ENCODE measurements around the gene ARHGAP32. TPM values are rescaled to one million over a fixed set of nuclear protein-coding genes. Genes with fewer than 3 reads are reported as not detected.
"Not testable (repeated sequence)": the region's sequence is repeated elsewhere in the genome, so short reads cannot be mapped to it uniquely, and the experiment has no call there.

Gene ARHGAP32
- total RNA-seq, 1 donor from 2014 or later, result 11.7 TPM

DNA sequence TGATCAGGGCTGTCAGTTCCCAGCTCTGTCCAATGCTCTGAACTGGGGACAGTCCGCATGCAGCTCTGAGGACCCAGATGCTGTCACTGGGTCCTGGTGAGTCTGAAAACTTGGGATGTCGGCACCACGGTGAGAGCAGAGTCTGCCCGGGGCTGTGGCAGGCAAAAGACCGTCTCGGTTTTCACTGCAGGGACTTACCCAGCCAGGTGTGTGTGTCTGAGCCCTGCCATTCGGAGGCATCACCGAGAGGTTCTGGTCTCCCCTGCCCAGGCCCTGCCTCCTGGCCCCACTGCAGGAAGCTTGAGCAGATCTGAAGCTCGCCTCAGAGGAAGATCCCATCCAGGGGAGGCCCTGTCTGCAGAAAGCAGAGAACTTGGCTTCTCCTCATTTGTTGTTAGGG lies 254.6 kb downstream of the ARHGAP32 start:
- no peak for DNase-seq (ENCODE audit: extremely low read depth, low read depth, low spot score)

DNA sequence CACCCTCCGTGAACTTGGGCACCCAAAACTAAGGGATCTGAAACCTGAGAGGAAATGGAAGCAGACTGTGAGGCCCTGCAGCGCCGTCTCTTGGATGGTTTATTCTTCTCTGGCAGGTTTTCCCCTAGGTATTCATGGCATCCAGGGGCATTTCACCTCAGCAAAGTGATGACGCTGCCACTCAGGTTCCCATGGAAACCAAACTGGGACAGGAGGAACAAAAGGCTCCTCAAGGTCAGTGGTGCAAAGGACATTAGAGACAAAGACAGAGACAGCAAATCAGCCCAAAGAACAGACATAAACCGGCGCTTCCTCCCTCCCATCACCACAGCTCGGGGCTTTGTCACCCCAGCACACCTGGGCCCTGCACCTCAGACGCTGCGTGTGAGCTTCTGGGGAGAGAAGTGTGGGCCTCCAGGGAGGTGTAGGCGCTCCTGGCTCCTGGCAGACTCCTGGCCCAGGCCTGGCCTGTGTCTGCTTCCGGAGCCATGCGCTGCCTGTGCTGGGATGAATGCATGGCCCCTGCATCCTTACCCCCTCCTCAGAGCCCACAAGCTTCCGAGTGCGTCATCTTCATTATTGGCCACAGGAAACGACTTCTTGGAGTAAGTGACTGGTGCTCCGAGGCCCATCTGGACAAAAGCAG lies 255.4 kb downstream of the ARHGAP32 start:
- no peak for DNase-seq (ENCODE audit: extremely low read depth, low read depth, low spot score)

DNA sequence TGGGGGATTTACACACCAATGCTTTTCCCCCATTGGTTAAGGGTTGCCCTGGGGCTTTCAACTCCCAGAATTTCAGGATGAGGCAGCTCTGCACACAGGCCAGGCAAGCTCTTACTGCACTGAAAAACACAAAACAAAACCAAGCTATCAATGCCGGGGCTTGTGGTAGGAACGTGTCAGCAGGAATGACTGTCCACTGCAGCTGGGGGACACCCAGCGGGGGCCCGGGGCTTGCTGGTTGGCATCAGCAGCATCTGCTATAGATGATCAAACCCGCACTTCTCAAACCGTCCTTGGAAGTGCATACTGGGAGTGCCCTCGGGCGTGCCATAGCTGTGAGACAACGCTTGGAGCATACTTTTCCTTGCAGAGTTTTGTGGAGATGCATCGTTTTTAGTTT lies 257.2 kb downstream of the ARHGAP32 start:
- no peak for DNase-seq (ENCODE audit: extremely low read depth, low read depth, low spot score)

DNA sequence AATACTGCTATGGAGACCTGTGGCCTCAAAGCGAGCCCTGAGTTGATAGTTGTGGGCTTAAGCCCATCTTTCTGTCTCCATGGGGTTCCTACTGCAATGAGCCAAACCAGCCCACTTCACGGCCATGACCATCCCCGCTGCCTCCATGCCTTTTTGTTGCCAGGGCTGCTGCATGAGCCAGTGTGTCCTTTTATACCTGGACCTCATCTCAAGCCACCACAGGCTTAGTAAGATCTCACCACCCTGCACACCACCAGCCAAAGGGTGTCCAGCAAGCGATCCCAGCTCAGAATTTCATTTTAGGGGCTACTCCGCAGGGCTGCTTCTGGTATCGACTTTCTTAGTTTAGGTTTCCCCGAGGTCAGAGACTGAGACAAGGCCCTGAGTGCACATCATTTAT lies 257.8 kb downstream of the ARHGAP32 start:
- DNase-seq (ENCODE audit: extremely low read depth, low read depth, low spot score), result no peak

DNA sequence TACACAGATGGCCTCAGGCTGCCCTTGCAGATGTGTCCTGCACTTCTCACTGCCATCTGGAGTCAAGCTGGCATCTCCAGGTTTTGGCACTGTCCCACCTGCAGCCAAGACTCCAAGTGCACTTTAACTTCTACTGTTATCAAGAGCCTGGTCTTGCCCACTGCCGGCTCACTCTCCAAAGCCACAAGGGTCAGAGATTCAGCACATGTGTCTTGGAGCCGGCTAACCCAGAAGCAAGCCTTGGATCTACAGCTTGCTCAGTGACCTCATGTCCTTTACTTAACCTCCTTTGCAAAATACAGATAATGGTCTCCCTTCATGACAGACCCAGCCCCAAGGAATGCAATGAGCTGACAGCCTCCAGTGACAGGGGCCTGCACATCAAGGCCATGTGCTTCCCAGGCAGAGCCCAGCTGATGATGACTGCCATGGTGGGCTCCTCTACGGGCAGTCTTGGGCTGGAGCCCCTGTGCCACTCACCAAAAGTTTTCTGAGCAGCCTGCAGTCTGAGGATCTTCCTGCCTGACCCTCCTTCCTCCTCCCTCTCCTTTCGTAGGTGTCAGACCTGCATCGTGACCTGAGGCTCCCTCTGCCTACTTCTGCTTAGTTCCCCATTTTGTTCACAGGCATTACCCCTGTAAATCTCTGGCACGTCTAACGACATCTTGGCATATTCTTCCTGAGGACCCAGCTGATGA lies 258.5 kb downstream of the ARHGAP32 start:
- DNase-seq (ENCODE audit: extremely low read depth, low read depth, low spot score), result no peak

DNA sequence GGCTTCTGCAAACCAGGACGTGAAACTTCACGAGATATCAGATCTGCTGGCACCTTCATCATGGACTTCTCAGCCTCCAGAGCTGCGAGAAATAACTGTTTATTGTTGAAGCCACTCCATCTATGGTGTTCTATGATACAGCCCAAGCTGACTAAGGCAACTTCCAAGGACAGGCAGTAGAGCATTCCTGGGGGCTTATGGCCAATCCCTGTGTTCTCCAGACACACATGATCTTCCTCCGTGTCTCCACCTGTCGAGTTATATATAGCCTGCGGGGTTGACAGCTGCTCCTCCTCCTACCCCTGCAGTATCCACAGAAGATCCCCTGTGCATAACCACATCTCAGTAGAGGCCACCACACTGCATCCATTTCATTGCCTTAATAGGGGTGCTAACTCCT lies 260.5 kb downstream of the ARHGAP32 start:
- DNase-seq (ENCODE audit: extremely low read depth, low read depth, low spot score), result no peak

DNA sequence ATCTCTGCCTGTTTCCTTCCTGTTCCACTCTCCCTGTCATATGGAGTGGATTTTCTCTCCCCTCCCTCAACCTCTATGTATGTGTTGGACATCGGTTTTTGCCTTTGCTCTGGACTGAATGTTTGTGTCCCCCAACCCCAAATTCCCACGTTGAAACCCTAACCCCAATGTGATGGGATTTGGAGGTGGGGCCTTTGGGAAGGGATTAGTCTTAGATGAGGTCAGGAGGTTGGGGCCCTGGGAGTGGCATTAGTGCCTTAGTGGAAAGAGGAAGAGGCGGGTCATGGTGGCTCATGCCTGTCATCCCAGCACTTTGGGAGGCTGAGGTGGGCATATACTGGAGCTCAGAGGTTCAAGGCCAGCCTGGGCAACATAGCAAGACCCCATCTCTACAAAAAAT lies 261.1 kb downstream of the ARHGAP32 start:
- DNase-seq (ENCODE audit: extremely low read depth, low read depth, low spot score), result no peak

DNA sequence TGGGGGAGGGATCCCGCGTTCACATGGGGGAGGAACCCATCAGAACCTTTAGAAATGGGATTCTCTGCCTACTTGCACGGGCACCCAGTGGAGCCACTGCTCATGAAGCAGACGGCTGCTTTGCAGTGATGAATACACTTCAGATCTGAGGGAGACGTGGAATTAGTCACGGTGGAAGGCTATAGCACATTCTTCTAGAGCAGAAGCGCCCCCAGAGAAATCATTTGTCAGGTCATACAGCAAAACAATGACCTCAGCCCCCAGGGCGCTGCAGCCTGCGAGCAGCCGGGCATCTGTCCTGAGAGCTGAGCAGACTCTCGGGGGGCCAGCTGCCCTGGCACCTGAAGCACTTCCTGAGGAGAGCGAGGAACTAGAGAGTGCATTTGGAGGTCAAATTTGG lies 262.1 kb downstream of the ARHGAP32 start:
- DNase-seq (ENCODE audit: extremely low read depth, low read depth, low spot score), result no peak

DNA sequence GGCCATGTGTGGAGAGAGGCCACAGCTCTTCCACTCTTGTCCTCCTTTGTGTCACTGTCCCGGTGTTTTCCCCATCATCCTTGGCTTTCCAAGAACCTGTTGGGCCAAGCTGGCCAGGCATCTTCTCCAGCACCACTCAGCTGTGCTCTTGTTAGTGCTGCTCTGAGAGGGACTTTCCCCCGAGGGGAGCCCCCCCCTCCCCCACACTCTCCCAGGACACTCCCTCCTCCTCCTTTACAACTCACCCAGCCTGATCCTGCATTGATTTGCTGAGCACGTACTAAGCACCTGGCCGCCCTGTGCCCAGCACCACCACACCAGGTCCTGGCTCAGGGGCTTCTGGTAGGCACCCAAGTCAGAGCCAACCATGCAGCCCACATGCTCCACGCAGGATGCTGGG lies 262.7 kb downstream of the ARHGAP32 start:
- DNase-seq (ENCODE audit: extremely low read depth, low read depth, low spot score), result no peak

DNA sequence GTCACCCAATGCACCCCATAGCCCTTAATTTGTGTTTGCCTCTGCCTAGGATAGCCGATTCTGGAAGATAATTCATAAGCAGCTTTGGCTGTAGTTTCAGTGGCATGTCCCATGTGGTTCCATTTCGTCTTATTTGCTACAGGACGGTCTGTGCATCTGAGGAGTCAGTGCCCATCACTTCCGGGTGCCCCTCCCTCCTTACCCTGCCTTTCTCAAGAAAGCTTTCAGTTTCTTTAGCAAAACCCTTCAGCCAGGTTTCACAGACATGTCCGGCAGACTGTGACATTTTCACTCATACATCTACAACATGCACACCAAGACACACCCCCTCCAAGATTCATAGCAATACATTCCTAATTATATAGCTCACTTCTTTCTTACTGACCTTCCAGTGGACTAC lies 263.7 kb downstream of the ARHGAP32 start:
- DNase-seq (ENCODE audit: extremely low read depth, low read depth, low spot score), result no peak

DNA sequence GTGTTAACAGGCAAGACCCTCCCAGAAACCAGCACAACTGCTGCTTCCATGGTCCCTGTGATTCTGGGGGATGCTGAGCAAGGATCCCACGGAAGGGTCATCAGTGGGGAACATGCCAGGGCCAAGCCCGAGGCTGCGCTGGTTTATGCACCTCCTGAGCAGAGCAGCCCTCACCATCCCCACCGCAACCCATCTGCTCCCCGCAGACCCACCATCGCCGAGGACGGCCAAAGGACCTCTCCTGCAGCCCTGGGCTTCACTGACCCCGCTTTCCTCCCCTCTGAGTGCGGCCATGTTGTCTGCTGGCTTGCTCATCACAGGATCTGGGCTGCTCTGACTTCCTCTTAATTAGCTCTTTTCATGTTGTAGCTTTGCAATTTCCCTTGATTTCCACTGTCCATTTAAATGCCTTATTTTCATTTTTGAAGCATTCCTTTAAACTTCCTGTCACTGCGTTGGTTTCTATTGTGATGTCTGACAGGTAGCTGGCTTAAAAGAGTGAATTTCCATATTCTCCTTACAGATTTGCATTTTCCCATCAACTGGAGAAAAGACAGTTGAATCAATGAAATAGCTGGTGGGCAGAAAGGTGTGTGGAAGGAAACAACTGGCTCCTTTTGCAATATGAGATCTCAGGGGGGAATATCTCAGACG lies 264.3 kb downstream of the ARHGAP32 start:
- DNase-seq (ENCODE audit: extremely low read depth, low read depth, low spot score), result no peak

DNA sequence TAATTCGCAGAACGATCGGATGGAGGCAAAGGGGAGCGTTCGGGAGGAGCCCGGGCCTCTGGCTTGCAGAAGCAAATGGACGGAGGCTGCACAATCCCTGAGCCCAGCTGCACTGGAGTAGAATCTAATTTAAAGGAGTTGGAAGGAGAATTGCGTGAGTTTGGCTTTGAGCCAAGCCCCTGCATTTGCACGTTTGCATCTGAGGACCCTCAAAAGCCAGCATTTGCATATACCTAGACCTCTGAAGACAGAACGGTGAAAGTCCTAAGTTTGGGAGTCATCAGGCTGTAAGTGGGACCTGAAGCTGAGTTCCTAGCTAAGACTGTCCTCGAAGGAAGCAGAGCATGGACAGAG lies 265.0 kb downstream of the ARHGAP32 start:
- no peak for DNase-seq (ENCODE audit: extremely low read depth, low read depth, low spot score)

DNA sequence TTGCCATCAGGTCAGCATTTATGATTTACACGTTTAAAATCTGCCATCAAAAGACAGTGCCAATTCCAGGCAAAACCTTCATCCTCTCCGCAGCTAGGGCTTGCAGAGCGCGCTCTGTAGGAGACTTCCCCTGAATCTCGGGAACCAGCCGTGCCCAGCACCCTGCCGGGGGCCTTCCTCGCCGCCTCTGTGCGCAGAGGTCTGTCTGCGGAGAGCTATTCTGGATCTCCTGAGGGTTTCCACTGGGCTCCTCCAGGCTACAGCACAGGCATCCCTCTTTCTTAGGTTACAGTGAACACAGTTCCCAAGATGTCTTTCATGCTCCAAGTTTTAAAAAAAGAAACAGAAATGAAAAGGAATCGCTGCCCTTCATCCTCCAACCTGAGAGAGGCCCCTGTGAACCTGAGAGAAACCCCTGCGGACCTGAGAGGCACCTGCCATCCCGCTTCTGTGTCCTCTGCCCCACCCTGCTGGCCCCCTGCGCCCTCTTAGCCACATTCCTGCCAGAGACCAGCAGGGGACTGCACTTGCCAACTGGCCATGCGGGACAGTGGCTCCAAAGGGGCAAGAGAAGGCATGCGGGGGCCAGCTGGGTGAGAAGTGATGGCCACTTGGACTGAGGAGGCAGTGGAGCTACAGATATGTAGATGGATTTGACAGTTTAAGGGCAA lies 265.6 kb downstream of the ARHGAP32 start:
- no peak for DNase-seq (ENCODE audit: extremely low read depth, low read depth, low spot score)

DNA sequence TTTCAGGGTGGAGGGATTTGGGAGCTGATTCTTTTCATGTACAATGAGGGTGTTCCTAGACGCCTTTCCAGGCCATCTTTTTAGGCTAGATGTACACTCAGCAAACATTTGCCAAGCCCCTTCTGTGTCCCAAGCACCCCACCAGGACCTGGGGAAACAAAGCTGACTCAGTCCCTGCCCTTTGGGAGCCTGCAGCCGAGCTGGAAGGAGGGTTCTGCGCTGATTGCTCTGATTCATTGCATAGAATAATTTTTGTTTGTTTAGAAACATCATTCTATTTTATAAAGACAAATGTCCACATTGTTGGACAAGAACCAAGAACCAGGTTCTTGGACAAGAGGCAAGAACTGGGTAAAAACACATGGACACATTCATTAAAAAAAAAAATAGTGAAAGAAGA lies 266.1 kb downstream of the ARHGAP32 start:
- DNase-seq (ENCODE audit: extremely low read depth, low read depth, low spot score), result no peak

DNA sequence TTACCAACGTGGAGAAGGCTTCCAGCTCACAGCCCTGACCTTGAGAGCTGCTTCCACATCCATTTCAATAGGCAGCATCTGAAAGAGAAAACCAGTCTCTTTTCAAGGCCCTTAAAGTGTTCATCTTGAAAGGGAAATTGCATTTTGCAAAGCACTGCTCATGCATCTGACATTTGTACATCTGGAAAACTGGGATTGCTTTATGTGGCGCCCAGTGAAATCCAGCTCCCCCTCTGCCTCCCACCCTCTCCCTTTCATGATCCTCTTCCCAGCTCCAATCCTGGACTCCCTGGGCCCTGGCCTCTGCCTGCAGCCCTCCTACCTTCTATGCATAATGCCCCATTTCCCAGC lies 266.9 kb downstream of the ARHGAP32 start:
- no peak for DNase-seq (ENCODE audit: extremely low read depth, low read depth, low spot score)

DNA sequence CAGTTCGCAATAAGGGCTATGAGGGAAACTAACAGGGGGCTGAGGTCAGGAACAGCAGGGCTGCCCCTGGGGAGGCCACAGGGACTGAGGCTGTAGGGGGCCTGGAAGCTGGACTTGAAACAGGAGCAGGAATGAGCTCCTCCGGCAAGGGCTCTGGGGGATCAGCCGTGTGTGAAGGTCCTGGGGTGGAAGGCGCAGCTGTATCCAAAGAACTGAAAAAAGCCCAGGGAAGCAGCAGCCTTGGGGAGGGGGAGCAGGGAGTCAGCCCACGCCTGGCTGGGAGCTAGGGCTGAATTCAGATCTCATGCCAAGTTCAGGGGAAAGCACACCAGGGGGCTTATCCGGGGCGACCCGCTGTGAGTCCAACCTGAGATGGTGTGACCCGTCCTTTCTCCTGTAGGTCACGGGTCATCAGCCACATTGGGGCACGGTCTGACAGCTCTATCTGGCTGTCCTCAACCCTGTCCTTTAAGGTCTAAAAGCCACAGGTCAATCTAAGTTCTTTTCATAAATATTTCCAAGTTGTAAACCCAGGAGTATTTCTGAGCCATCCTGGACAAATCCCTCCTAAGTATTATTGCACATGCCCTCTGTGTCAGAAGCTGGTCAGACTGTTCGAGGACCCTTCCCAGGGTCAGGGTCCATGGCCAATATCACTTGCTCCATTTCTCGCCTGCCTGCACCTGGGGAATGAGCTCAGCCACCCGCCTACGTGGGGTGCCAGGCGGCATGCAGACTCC lies 267.4 kb downstream of the ARHGAP32 start:
- no peak for DNase-seq (ENCODE audit: extremely low read depth, low read depth, low spot score)

DNA sequence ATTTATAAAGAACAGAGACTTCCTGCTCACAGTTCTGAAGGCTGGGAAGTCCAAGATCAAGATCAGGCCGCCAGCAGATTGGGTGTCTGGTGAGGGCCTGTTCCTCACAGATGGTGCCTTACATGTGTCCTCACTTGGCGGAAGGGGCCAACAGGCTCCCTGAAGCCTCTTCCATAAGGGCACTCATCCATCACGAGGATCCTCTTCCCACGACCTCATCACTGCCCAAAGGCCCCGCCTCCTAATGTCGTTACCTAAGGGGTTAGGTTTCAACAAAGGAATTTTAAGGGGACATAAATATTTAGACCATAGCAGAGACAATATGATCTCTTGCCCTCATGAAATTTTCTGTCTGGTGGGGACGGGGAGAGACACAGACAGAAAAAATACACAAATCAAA lies 268.0 kb downstream of the ARHGAP32 start:
- DNase-seq (ENCODE audit: extremely low read depth, low read depth, low spot score), result no peak

DNA sequence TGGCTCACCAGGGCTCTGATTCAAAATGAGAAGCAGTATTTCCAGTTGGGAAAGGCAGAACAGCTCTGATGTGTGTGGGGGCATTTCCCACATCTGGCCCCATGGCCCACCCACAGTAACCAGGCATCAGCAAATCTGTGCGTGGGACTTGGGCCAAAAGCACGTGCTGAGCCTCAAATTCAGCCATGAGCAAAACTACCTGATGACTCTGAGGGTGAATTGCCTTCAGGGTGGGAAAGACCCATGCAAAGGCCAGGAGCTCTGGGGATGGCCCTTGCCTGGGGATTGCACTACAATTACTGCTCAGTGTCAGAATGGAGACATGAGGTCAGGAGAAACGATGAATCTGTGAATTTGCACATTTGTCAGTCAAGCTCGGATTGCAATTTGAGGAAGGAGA lies 270.3 kb downstream of the ARHGAP32 start:
- DNase-seq (ENCODE audit: extremely low read depth, low read depth, low spot score), result no peak

DNA sequence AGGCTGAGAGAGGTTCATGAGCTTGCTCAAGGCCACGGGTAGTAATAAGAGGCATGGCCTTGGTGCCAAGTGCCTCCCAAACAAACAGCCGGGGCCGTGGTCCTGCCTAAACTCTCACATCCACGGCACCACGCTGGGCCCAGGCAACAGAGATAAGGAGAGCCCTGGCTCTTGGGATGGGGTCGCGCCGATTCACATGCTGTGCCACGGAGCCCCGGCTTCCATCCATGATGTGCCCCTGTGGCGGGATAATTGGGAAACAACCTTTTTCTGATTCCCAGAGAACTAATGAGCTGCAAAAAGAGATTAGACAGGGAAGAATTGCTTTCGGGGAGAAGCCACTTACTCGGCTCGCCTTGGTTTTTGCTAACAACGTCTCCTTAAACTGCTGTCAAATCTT lies 271.5 kb downstream of the ARHGAP32 start:
- no peak for DNase-seq (ENCODE audit: extremely low read depth, low read depth, low spot score)

DNA sequence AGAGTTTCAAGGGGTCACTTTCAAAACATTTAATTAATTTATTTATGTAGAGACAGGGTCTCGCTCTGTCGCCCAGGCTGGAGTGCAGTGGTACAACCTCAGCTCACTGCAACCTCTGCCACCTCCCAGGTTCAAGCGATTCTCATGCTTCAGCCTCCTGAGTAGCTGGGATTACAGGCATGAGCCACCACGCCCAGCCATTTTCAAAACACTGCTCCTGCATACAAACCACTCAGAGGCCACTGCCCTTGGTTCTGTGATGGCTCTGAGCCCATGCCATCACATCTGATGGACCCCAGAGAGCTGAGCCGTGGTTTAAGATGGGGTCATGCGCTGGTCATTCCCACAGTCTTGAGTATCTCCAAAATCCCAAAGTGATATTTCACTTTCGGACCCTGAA lies 272.5 kb downstream of the ARHGAP32 start:
- not testable (repeated sequence) for DNase-seq (ENCODE audit: extremely low read depth, low read depth, low spot score)

DNA sequence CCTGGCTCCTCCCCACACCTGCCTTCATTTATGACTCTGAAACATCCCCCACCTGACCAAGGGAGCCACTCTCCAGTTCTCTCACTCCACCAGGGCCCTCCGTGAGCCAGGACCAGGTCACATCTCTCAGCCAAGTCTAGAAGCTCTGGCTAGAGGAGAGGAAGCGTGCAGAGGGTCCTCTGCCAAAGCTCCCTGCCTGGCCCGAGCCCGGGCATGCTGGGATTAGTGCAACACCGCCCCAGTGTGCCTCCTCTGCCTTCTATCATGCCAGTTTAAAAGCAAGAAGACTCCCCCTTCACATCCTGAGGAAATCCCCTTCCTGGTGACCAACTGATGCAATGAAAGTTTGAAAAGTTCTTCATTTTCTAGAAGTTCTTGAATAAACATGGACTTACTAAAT lies 272.9 kb downstream of the ARHGAP32 start:
- no peak for DNase-seq (ENCODE audit: extremely low read depth, low read depth, low spot score)

All from glomerular endothelial cell (primary cell).